GM18505 (cell line): ENCODE results near the gene RNF128.
"Not testable (repeated sequence)": the region's sequence is repeated elsewhere in the genome, so short reads cannot be mapped to it uniquely, and the experiment has no call there.

Experiments used
- ATAC-seq: cut with Tn5 transposase; IDR thresholded peaks from one replicate; pipeline ENCODE4 v1.9.1; 2021; ENCODE audit not compliant: unreplicated experiment
- POLR2A ChIP-seq: IDR thresholded peaks from 4 replicates; pipeline ENCODE4 v1.6.1; 2011; ENCODE audit warnings: borderline replicate concordance; ENCODE audit not compliant: insufficient read depth, insufficient read length; ENCODE audit errors: extremely low read depth

RNF128 gene

DNA sequence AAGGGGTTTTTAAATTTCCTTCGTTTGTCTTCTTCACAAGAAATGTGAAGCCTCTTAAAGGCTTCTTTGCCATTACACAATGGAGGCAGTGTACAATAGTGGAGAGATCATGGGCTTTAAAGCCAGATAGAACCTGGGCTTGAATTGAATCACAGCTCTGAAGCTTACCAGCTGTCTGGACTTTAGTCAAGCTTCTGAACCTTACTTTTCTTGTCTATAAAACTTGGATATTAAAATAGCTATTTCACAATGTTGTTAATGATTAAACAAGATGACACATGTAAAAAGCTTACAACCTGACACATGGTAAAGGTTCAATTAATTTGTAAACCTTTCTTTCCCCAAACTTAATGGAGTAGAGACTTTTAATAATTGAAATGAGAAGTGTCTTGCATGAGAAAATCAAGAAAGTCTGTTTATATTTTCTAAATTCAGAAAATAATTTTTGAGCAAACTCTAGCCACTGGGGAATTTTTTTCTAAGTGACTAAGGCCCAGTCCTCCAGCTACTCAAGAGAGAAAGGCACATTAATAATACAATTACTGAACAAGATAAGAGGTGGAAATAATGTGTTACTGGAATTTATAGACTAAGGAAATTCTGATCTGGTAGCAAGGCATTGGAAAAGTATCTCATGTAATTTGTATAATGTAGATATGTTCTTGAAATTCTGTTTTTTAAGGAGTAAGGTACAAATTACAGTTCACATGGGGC is 54.3 kb downstream of the RNF128 start:
- ATAC-seq = no peak
- TF ChIP-seq POLR2A = no peak

GRCh38 chrX:106783716-106784115 is 57.2 kb downstream of the RNF128 start:
- TF ChIP-seq POLR2A = no peak
- ATAC-seq = no peak

GRCh38 chrX:106791495-106791894 is 65.0 kb downstream of the RNF128 start:
- TF ChIP-seq POLR2A = no peak

DNA sequence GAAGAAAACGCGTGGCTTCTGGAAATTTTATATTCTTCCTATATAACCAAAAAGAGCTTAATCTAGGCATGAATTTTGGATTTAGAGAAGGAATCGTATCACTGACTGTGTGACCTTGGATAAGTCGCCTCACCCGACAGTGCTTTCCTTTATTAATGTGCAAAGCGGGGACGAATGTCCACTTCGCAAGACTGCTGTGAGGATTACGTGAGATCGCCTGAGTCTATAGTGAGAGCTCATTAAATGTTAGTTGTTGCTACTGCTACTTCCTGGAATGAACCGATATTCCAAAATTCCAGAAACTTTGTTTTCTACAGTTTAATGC is 75.5 kb downstream of the RNF128 start:
- TF ChIP-seq POLR2A = no peak
- ATAC-seq = peak; percentile 26

More at GRCh38 chrX:106791495-106791894, 65.0 kb downstream of the RNF128 start:
- no peak for ATAC-seq

DNA sequence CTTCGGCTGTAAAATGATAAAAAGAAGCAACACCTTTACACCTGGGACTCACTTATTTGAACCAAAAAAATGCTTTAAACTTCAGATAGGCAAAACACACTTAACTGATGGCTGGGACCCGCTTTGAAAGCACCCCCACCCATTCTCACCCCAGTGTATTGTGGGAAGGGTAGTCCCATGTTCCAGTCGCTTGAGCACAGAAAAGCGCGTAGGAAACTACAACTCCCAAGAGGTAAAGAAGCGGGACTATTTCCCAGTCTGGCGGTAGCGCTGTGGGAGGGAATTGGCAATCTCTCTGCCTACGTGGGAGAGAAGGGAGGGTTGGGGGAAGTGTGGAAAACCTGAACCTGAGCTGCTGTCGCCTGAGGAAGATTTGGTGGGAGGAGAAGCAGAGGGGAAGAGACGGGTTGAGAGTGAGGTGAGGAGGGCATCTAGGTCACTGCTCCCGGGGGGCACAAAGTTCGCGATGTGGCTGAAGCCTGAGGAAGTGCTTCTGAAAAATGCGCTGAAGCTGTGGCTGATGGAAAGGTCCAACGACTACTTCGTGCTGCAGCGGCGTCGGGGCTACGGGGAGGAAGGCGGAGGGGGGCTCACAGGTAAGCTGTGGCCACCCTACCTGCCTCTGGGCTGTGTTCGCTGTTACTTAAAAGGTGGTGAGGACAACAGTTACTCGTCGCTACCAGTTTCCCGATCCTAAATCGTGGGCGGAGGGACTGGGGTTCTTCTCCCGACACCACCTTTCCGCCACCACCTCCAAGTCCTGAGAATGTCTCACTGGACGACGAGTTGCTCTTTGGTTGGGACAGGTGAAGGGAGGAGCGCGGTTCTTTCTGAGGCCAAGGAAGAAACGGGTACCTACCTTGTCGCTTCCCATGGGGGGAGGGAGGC is 76.1 kb downstream of the RNF128 start, which contains the start of gene TBC1D8B:
Gene TBC1D8B (plus strand): TSS at position 286 of the 888 bp plus-strand sequence. CDS start 181 bp downstream, at position 467.
- peak; percentile 96 for ATAC-seq
- TF ChIP-seq POLR2A = no peak

- no peak for TF ChIP-seq POLR2A
- ATAC-seq = no peak
Measured at GRCh38 chrX:106811131-106811910, 84.8 kb downstream of the RNF128 start.

DNA sequence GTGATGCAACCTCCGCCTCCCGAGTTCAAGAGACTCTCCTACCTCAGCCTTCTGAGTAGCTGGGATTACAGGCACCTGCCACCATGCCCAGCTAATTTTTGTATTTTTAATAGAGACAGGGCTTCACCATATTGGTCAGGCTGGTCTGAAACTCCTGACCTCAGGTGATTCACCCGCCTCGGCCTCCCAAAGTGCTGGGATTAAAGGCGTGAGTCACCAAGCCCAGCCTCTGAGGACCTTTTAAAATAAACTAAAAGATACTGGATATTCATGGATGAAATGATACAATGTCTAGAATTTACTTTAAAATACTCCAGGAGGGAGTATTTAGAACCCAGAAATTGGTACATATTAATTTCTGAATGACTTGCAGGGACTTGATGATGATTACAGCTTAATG is 86.4 kb downstream of the RNF128 start:
- not testable (repeated sequence) for ATAC-seq

GRCh38 chrX:106814093-106814492 is 87.6 kb downstream of the RNF128 start:
- not testable (repeated sequence) for ATAC-seq
